ENCODE results near the gene AP1G2.
"Not testable (repeated sequence)": the region's sequence is repeated elsewhere in the genome, so short reads cannot be mapped to it uniquely, and the experiment has no call there.

GRCh38 chr14:23609411-23610089 lies 42.0 kb upstream of the AP1G2 start:
- TF ChIP-seq, protein P1, sequence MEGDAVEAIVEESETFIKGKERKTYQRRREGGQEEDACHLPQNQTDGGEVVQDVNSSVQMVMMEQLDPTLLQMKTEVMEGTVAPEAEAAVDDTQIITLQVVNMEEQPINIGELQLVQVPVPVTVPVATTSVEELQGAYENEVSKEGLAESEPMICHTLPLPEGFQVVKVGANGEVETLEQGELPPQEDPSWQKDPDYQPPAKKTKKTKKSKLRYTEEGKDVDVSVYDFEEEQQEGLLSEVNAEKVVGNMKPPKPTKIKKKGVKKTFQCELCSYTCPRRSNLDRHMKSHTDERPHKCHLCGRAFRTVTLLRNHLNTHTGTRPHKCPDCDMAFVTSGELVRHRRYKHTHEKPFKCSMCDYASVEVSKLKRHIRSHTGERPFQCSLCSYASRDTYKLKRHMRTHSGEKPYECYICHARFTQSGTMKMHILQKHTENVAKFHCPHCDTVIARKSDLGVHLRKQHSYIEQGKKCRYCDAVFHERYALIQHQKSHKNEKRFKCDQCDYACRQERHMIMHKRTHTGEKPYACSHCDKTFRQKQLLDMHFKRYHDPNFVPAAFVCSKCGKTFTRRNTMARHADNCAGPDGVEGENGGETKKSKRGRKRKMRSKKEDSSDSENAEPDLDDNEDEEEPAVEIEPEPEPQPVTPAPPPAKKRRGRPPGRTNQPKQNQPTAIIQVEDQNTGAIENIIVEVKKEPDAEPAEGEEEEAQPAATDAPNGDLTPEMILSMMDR (conservative IDR thresholded peaks at IDR 0.05; ENCODE audit: low read depth, low read length) = not testable (repeated sequence)
- not testable (repeated sequence) for TF ChIP-seq EZH2 (IDR thresholded peaks at IDR 0.05; ENCODE audit: borderline replicate concordance, low read depth, low read length, poor library complexity, severe bottlenecking)

All from A673 (cell line).